GM23248 (cell line): ENCODE measurements around the gene TEX29. TPM values are rescaled to one million over a fixed set of nuclear protein-coding genes. Genes with fewer than 3 reads are reported as not detected.

Source experiments
- DNase-seq: peaks from one replicate; pipeline ENCODE4 v3.0.0-alpha.2; 2015
- H2AFZ ChIP-seq: fragments of 200-600 bp; sonication (generic); 2 replicates; pipeline ENCODE4 v1.6.1; 2016; ENCODE audit warnings: antibody characterized with exemption
- H3F3A ChIP-seq: fragments of 200-600 bp; sonication (generic); 2 replicates; pipeline ENCODE4 v1.6.1; 2016; ENCODE audit warnings: mild to moderate bottlenecking, antibody characterized with exemption, mixed run types; ENCODE audit not compliant: insufficient read depth
- H3K27ac ChIP-seq: fragments of 200-600 bp; sonication (generic); 2 replicates; pipeline ENCODE4 v1.5.1; 2016; ENCODE audit warnings: mild to moderate bottlenecking
- H3K27me3 ChIP-seq: fragments of 200-600 bp; sonication (generic); replicated peaks from 2 replicates; pipeline ENCODE4 v1.6.1; 2016; ENCODE audit warnings: mild to moderate bottlenecking; ENCODE audit not compliant: insufficient read depth
- H3K36me3 ChIP-seq: fragments of 200-600 bp; sonication (generic); 2 replicates; pipeline ENCODE4 v1.6.1; 2016; ENCODE audit warnings: low read depth, mild to moderate bottlenecking
- H3K4me1 ChIP-seq: fragments of 200-600 bp; sonication (generic); 2 replicates; pipeline ENCODE4 v1.6.1; 2016; ENCODE audit warnings: mild to moderate bottlenecking; ENCODE audit not compliant: insufficient read depth
- H3K4me2 ChIP-seq: fragments of 200-600 bp; sonication (generic); one replicate; pipeline ENCODE4 v1.6.1; 2016; ENCODE audit warnings: mild to moderate bottlenecking; ENCODE audit not compliant: unreplicated experiment
- H3K4me3 ChIP-seq: fragments of 200-600 bp; sonication (generic); 2 replicates; pipeline ENCODE4 v1.5.1; 2016; ENCODE audit warnings: mild to moderate bottlenecking
- H3K79me2 ChIP-seq: fragments of 200-600 bp; sonication (generic); 2 replicates; pipeline ENCODE4 v1.6.1; 2016; ENCODE audit warnings: mild to moderate bottlenecking; ENCODE audit not compliant: insufficient read depth
- H3K9ac ChIP-seq: fragments of 200-600 bp; sonication (generic); 2 replicates; pipeline ENCODE4 v1.6.1; 2016; ENCODE audit warnings: mild to moderate bottlenecking
- H3K9me2 ChIP-seq: fragments of 200-600 bp; sonication (generic); 2 replicates; pipeline ENCODE4 v1.6.1; 2016; ENCODE audit warnings: mixed run types, mild to moderate bottlenecking, moderate library complexity; ENCODE audit not compliant: insufficient read depth
- H3K9me3 ChIP-seq: fragments of 200-600 bp; sonication (generic); one replicate; pipeline ENCODE4 v1.6.1; 2017; ENCODE audit warnings: low read depth
- H4K20me1 ChIP-seq: fragments of 200-600 bp; sonication (generic); 2 replicates; pipeline ENCODE4 v1.6.0; 2016; ENCODE audit not compliant: insufficient read depth
- EZH2 ChIP-seq: fragments of 200-600 bp; sonication (generic); IDR thresholded peaks from 2 replicates; pipeline ENCODE4 v1.6.1; 2018; ENCODE audit warnings: antibody characterized with exemption, mild to moderate bottlenecking; ENCODE audit not compliant: insufficient read depth, poor library complexity, severe bottlenecking
- EZH2phosphoT487 ChIP-seq: fragments of 200-600 bp; sonication (generic); IDR thresholded peaks from 2 replicates; pipeline ENCODE4 v1.6.1; 2018; ENCODE audit warnings: antibody characterized with exemption, moderate library complexity, mild to moderate bottlenecking, low read depth; ENCODE audit not compliant: insufficient read depth
- WGBS, 2 experiments: methylation state at CpG; one replicate each; pipeline ENCODE4 v1.1.6; 2015 to 2017; ENCODE audit warnings: low lambda C conversion rate in 2 of 2, low coverage in 1 of 2; ENCODE audit errors: missing lambda C conversion rate in 2 of 2; 5-methylcytosine and 5-hydroxymethylcytosine counted together
- in situ Hi-C: fragments of 300-500 bp; cut with MboI; formaldehyde crosslinking; loops from 2 replicates; pipeline ENCODE4 v1.15.0; 2020
- polyA plus RNA-seq: library from polyadenylated mRNA; unstranded; fragments of >200 nt; fragmentation: Nextera tagmentation; extraction: Ambion mirVana; gene quantifications from 2 replicates; pipeline ENCODE4 v1.2.1, GENCODE V29; 2016
- total RNA-seq: library from RNA; depleted of rRNA; stranded (reverse); fragments of >200 nt; shearing (Covaris generic); gene quantifications from 2 replicates; pipeline ENCODE4 v1.2.3, GENCODE V29; 2014

TEX29 gene
- total and polyA plus RNA-seq, 2 experiments from 2014 or later = 0.75 TPM; not detected in 1

DNA sequence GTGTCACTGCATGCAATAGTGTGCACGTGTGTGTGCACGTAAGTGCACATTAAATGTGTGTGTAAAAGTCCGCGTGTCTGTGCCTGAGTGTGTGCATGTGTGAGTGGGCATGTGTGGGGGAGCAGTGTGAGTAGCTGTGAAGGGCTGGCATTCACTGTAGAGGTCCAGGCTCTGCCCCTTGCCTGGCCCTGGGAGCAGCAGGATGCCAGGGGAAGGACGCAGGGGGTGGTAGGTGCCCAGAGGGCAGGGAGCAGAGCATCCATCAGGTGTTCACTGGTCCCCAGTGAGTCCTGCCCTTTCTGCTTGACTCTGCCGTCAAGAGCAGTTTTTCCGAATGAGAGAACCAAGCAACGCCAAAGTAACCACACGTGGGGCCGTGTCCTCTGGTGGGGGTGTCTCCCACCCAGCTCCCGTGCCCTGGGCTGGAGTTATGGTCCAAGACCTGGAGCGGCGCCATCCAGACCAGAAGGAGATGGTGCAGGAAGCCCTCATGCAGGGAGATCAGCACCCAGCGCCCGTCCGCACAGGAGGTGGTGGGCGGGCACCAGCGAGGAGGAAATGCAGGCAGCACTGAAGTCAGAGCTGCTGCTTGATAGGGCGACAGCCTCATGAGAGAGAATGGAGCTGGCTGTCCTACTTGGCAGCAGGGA lies 68.5 kb downstream of the TEX29 start:
- TF ChIP-seq EZH2 (no peak), EZH2phosphoT487 (no peak)
- no peaks in the 10 kb centered on the region for H4K20me1 ChIP-seq
- no peaks in the 10 kb centered on the region for H3K36me3 ChIP-seq
- 62 to 66% methylated on average over 19 of the region's 19 CpGs for WGBS, 2 experiments
- no peaks in the 10 kb centered on the region; the same call in 1 of the 2 replicates for H3K27me3 ChIP-seq
- H3K4me3 ChIP-seq = no peak overlapping the region
- H3K4me1 ChIP-seq = no peaks in the 10 kb centered on the region
- H3K79me2 ChIP-seq = no peaks in the 10 kb centered on the region
- H3F3A ChIP-seq = no peaks in the 10 kb centered on the region
- H3K9me3 ChIP-seq = no peaks in the 10 kb centered on the region
- no peak overlapping the region for H3K9ac ChIP-seq
- H3K9me2 ChIP-seq = no peaks in the 10 kb centered on the region
- in situ Hi-C loops = no loop called here
- H3K4me2 ChIP-seq = no peak overlapping the region
- no peak for DNase-seq
- H3K27ac ChIP-seq = no peak overlapping the region
- H2AFZ ChIP-seq = no peak overlapping the region

DNA sequence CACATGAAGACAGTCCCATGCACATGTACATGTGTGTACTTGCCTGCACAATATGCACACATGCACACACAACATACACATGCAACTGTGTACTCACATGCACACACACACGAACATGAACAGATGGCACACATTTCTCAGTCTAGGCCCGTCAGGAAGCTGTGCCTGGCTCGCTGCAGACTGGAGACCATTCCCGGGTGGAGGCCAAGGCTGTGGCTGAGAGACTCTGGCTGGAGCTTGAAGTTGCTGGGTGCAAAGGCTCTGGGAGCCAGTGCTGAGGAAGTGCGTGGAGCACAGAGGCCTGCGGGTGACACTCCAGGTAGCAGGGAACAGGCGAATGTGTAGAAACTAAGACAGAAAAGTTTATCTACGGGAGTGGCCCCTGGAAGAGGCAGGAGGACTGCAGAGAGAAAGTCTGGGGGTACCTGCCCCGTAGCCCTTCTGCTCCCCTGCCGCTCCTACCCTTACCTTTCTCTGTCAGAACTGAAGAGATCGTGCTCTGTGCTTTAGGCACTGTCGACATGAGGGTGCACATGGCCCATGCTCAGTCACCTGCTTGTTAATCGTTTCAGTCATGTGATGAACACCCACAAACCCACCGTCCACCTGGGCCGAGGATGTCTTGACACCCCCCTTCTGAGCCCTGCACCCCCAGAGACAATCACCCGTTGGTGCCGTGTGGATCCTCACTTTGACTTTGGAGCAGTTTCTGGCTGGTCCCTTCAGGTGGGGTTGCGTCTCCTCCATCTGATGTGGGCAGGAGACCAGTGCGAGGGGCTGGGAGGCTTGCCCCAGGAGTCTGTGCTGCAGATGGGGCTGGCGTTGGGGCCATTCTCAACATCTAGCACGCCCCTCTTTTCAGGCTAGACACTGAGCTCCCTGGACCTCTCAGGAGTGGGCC lies 69.4 kb downstream of the TEX29 start:
- Histone ChIP-seq H4K20me1 (no peaks in the 10 kb centered on the region), H3K4me1 (no peaks in the 10 kb centered on the region), H3K4me2 (no peak overlapping the region), H3K9me3 (no peaks in the 10 kb centered on the region), H3K9ac (no peak overlapping the region), H2AFZ (no peak overlapping the region), H3K27ac (no peak overlapping the region), H3K27me3 (no peaks in the 10 kb centered on the region; the same call in 1 of the 2 replicates), H3F3A (no peaks in the 10 kb centered on the region), H3K79me2 (no peaks in the 10 kb centered on the region), H3K36me3 (no peaks in the 10 kb centered on the region), H3K4me3 (no peak overlapping the region), H3K9me2 (no peaks in the 10 kb centered on the region)
- 35 to 40% methylated on average over 20 to 21 of the region's 21 CpGs for WGBS, 2 experiments
- DNase-seq = no peak
- in situ Hi-C loops = no loop called here
- TF ChIP-seq EZH2 = no peak
- no peak for TF ChIP-seq EZH2phosphoT487

DNA sequence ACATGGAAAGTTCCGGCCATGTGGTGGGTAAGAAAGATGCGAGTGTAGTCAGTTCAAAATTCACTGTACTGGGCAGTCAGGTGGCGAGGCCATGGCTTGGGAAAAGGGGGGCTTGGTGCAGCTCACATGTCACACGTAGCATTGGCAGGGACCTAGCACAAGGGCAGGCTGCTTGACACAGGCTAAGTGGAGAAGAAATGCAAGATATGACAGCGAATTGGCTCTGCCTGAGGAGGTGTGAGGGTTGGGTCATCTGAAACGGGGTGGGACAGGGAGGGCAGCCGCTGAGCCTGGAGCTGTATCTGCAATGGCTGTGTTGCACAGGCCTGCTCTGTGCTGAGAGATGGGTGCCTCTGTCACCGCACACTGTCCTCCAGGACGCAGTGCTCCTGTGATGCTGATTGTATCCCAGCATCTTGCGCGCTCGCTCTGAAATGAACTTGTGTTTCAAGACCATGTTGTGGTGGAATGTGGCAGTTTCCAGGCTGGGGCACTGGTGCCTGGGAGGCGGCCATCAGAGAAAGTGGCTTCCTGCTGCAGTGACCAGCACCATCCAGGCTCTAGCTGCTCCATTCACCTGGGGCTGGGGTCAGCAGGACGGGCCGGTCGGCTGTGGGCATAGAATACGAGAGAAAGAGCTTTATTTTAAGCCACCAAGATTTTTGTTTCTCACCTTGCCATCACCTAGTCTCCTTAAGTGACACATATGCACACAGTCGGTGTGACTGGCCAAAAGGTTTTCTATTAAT lies 70.3 kb downstream of the TEX29 start:
- H3K27ac ChIP-seq = no peak overlapping the region
- TF ChIP-seq EZH2phosphoT487 (no peak), EZH2 (no peak)
- no peaks in the 10 kb centered on the region for H3F3A ChIP-seq
- no peaks in the 10 kb centered on the region for H3K4me1 ChIP-seq
- in situ Hi-C loops = no loop called here
- no peaks in the 10 kb centered on the region for H4K20me1 ChIP-seq
- H2AFZ ChIP-seq = no peak overlapping the region
- WGBS, 2 experiments = 51 to 56% methylated on average over 18 of the region's 18 CpGs
- no peak overlapping the region for H3K4me3 ChIP-seq
- H3K27me3 ChIP-seq = no peaks in the 10 kb centered on the region; the same call in 1 of the 2 replicates
- H3K36me3 ChIP-seq = no peaks in the 10 kb centered on the region
- H3K79me2 ChIP-seq = no peaks in the 10 kb centered on the region
- H3K9ac ChIP-seq = no peak overlapping the region
- no peaks in the 10 kb centered on the region for H3K9me2 ChIP-seq
- no peak overlapping the region for H3K4me2 ChIP-seq
- DNase-seq = no peak
- H3K9me3 ChIP-seq = no peaks in the 10 kb centered on the region

DNA sequence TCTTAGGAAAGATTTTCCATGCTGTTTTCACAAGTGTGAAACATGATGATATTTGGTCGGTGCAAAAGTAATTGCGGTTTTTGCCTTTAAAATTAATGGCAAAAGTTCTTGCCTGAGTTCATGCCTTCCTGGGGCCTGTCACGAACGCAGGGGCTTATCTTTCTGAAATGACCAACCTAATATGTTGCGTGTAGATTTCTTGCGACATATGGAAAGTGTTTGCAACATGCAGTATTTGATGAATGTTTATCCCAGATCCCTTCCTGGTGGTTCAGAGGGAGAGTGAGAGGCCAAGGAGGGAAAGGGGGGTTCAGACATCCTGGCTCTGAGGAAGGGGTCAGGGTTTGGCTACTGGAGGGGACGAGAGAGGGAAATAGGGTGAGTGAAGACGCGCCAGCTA lies 72.0 kb downstream of the TEX29 start:
- Histone ChIP-seq H3K4me3 (no peak overlapping the region), H4K20me1 (no peaks in the 10 kb centered on the region), H3F3A (no peaks in the 10 kb centered on the region), H3K9me3 (no peaks in the 10 kb centered on the region), H3K4me2 (no peak overlapping the region), H3K4me1 (no peaks in the 10 kb centered on the region), H3K27ac (no peak overlapping the region), H3K9ac (no peak overlapping the region), H3K79me2 (no peaks in the 10 kb centered on the region), H2AFZ (no peak overlapping the region), H3K36me3 (no peaks in the 10 kb centered on the region), H3K27me3 (no peaks in the 10 kb centered on the region), H3K9me2 (no peaks in the 10 kb centered on the region)
- in situ Hi-C loops = no loop called here
- no peak for TF ChIP-seq EZH2phosphoT487
- TF ChIP-seq EZH2 = no peak
- 41 to 44% methylated on average over 9 of the region's 9 CpGs for WGBS, 2 experiments
- no peak for DNase-seq
